ENCODE measurements around the gene PIGU.

DNA sequence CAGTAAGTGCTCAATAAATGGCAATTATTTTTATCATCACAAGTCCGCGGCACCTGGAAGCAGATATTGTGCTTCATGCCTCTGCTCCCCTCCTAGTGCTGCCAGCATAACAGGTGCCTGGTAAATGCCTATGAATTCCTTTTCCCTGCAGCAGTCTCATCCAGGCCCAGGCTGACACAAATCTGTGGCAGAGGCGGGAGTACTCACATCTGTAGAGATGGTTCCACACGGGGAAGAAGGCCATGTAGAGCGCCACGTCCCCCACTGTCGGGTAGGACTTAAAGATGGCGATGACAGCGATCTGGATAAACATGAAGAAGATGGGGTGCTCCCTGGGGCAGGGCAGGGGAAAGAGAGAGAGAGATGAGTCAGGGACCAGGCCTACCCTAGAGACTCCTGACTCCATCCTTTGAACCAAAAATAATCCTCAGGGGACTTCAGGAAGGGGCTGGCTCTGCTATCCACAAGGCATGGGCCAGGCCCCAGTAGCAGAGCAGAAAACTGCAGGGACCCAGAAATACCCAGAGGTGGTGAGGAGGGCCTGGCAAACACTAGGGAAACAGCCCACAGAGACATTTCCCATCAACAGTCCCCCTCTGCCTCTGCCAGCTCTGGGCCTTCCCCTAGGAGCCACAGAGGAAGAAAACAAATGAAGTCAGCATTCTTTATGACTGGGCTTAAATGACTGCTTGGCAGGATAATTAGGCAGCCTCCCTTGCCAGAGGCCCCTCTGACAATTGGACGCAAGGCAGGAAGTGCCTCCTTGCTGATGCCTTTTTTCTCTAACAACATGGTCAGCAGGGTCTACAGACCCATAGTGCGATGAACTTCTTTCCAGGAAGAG, 95.3 kb downstream of the PIGU start:
- TF ChIP-seq, protein P1, sequence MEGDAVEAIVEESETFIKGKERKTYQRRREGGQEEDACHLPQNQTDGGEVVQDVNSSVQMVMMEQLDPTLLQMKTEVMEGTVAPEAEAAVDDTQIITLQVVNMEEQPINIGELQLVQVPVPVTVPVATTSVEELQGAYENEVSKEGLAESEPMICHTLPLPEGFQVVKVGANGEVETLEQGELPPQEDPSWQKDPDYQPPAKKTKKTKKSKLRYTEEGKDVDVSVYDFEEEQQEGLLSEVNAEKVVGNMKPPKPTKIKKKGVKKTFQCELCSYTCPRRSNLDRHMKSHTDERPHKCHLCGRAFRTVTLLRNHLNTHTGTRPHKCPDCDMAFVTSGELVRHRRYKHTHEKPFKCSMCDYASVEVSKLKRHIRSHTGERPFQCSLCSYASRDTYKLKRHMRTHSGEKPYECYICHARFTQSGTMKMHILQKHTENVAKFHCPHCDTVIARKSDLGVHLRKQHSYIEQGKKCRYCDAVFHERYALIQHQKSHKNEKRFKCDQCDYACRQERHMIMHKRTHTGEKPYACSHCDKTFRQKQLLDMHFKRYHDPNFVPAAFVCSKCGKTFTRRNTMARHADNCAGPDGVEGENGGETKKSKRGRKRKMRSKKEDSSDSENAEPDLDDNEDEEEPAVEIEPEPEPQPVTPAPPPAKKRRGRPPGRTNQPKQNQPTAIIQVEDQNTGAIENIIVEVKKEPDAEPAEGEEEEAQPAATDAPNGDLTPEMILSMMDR (IDR thresholded peaks at IDR 0.05 in 2 of 3, conservative IDR thresholded peaks at IDR 0.05 in 1 of 3; ENCODE audit: insufficient read depth in 2 of 3, low read depth in 1 of 3, low read length in 3 of 3) = no peak
- TF ChIP-seq KHSRP (IDR thresholded peaks at IDR 0.05) (no peak), NRF1 (conservative IDR thresholded peaks at IDR 0.05 in 1 of 2, IDR thresholded peaks at IDR 0.05 in 1 of 2) (no peak), HCFC1 (IDR thresholded peaks at IDR 0.05; ENCODE audit: low read depth, low read length) (no peak), RCOR1 (IDR thresholded peaks at IDR 0.05; ENCODE audit: borderline replicate concordance in 1 of 2, low read depth in 2 of 2, low read length in 2 of 2) (no peak), SPI1 (IDR thresholded peaks at IDR 0.05; ENCODE audit: borderline replicate concordance, low read depth, low read length) (no peak), MCM3 (IDR thresholded peaks at IDR 0.05) (no peak), NR3C1 (CRISPR knock-in tag; IDR thresholded peaks at IDR 0.05) (no peak), HNRNPK (IDR thresholded peaks at IDR 0.05; ENCODE audit: low read depth, low read length, poor library complexity, severe bottlenecking) (no peak), ZNF224 (CRISPR knock-in tag; IDR thresholded peaks at IDR 0.05) (no peak)
- TF ChIP-seq, protein P2, sequence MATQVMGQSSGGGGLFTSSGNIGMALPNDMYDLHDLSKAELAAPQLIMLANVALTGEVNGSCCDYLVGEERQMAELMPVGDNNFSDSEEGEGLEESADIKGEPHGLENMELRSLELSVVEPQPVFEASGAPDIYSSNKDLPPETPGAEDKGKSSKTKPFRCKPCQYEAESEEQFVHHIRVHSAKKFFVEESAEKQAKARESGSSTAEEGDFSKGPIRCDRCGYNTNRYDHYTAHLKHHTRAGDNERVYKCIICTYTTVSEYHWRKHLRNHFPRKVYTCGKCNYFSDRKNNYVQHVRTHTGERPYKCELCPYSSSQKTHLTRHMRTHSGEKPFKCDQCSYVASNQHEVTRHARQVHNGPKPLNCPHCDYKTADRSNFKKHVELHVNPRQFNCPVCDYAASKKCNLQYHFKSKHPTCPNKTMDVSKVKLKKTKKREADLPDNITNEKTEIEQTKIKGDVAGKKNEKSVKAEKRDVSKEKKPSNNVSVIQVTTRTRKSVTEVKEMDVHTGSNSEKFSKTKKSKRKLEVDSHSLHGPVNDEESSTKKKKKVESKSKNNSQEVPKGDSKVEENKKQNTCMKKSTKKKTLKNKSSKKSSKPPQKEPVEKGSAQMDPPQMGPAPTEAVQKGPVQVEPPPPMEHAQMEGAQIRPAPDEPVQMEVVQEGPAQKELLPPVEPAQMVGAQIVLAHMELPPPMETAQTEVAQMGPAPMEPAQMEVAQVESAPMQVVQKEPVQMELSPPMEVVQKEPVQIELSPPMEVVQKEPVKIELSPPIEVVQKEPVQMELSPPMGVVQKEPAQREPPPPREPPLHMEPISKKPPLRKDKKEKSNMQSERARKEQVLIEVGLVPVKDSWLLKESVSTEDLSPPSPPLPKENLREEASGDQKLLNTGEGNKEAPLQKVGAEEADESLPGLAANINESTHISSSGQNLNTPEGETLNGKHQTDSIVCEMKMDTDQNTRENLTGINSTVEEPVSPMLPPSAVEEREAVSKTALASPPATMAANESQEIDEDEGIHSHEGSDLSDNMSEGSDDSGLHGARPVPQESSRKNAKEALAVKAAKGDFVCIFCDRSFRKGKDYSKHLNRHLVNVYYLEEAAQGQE (IDR thresholded peaks at IDR 0.05; ENCODE audit: borderline replicate concordance) = no peak
- TF ChIP-seq, protein P2 (CRISPR knock-in tag; IDR thresholded peaks at IDR 0.05; ENCODE audit: low read depth) = no peak

Measured in K562 (cell line).